ENCODE measurements around the gene KAZN. TPM values are rescaled to one million over a fixed set of nuclear protein-coding genes. Genes with fewer than 3 reads are reported as not detected.

The KAZN gene
- total and polyA plus RNA-seq, 9 donors = 10.1 to 56.4 (median 27.9) TPM

DNA sequence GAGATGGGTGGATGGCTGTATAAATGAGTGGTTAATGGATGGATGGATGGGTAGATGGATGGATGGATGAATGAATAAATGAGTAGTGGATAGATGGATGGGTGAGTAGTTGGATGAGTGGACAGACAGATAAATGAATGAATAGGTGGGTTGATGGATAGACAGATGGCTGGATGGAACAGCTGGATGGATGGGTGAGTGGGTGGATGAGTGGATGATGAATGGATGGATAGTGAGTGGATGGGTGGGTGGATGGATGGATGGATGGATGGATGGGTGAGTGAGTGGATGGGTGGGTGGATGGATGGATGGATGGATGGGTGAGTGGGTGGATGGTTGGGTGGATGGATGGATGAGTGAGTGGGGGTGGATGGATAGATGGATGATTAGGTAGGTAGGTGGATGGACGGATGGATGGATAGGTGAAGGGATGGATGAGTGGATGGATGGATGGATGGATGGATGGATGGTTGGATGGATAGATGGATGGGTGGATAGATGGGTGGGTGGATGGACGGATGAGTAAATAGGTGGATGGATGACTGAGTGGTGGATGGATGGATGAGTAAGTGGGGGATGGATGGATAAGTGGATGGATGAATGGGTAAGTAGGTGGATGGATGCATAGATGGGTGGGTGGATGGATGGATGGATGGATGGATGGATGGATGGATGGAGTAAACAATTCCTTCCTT lies 246.6 kb downstream of the KAZN start:
- Histone ChIP-seq H3K4me3 (no peak overlapping the region), H3K27me3 (no peaks in the 10 kb centered on the region), H3K9me3 (no peaks in the 10 kb centered on the region), H3K36me3 (no peaks in the 10 kb centered on the region), H3K4me1 (ENCODE audit: insufficient read depth) (no peaks in the 10 kb centered on the region), H3K27ac (no peak overlapping the region)
- TF ChIP-seq POLR2A (IDR thresholded peaks at IDR 0.05) (no peak), EP300 (IDR thresholded peaks at IDR 0.05) (no peak)
- TF ChIP-seq, protein P1, sequence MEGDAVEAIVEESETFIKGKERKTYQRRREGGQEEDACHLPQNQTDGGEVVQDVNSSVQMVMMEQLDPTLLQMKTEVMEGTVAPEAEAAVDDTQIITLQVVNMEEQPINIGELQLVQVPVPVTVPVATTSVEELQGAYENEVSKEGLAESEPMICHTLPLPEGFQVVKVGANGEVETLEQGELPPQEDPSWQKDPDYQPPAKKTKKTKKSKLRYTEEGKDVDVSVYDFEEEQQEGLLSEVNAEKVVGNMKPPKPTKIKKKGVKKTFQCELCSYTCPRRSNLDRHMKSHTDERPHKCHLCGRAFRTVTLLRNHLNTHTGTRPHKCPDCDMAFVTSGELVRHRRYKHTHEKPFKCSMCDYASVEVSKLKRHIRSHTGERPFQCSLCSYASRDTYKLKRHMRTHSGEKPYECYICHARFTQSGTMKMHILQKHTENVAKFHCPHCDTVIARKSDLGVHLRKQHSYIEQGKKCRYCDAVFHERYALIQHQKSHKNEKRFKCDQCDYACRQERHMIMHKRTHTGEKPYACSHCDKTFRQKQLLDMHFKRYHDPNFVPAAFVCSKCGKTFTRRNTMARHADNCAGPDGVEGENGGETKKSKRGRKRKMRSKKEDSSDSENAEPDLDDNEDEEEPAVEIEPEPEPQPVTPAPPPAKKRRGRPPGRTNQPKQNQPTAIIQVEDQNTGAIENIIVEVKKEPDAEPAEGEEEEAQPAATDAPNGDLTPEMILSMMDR (IDR thresholded peaks at IDR 0.05) = no peak
- no peak for DNase-seq
- intact Hi-C loops (cut with DNase I) = no loop called here
- WGBS, 3 donors = 90 to 92% (median 91%) methylated on average over 2 of the region's 2 CpGs

DNA sequence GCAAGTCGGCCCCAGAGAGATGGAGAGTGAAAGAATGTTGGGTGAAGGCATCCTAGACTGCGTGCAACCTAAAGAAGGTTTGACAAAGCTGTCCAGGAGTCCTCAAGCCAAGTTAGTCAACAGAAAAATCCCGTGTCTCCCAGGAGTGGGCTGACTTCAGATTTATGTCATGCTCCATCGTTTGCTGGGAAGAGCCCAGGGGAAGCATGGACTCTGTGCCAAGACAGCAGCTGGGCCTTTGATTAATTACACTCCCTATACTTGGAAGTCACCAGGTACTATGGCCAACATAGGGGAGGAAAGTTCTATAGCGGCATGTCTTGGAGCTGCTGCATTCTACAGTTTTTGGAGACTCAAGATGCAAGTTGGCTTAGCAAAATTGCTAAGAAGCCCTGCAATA lies 247.4 kb downstream of the KAZN start:
- Histone ChIP-seq H3K4me3 (no peak overlapping the region), H3K27ac (no peak overlapping the region), H3K36me3 (no peaks in the 10 kb centered on the region), H3K9me3 (no peaks in the 10 kb centered on the region), H3K27me3 (no peaks in the 10 kb centered on the region), H3K4me1 (ENCODE audit: insufficient read depth) (no peaks in the 10 kb centered on the region)
- intact Hi-C loops (cut with DNase I) = no loop called here
- no peak for TF ChIP-seq POLR2A (IDR thresholded peaks at IDR 0.05)
- TF ChIP-seq, protein P1 (IDR thresholded peaks at IDR 0.05) = no peak
- TF ChIP-seq EP300 (IDR thresholded peaks at IDR 0.05) = no peak
- WGBS, 3 donors = 28 to 30% (median 30%) methylated on average over 5 of the region's 5 CpGs
- no peak for DNase-seq

DNA sequence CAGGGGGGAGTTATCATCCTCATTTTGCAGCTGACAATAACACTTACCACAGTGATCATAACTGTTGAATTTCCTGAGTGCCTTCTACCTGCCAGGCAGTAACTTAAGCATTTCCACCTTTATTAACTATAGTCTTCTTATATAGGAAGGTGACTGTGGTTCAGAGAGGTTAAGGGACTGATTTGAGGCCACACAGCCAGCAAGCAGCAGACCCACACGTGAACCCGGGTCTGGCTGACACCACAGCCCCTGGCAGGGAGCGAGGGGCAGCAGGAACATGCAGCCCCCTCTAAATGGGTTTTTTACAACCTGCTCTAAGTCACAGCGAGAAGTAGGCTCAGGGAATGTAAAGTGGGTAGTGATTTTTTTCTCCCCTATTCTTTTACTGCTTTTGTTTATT lies 248.2 kb downstream of the KAZN start:
- DNase-seq = no peak
- no peaks in the 10 kb centered on the region for H3K4me1 ChIP-seq (ENCODE audit: insufficient read depth)
- 46 to 62% (median 54%) methylated on average over 4 of the region's 4 CpGs for WGBS, 3 donors
- intact Hi-C loops (cut with DNase I) = no loop called here
- no peaks in the 10 kb centered on the region for H3K9me3 ChIP-seq
- no peak overlapping the region for H3K27ac ChIP-seq
- no peak overlapping the region for H3K4me3 ChIP-seq
- no peaks in the 10 kb centered on the region for H3K27me3 ChIP-seq
- H3K36me3 ChIP-seq = no peaks in the 10 kb centered on the region
- TF ChIP-seq, protein P1 (IDR thresholded peaks at IDR 0.05) = no peak
- no peak for TF ChIP-seq POLR2A (IDR thresholded peaks at IDR 0.05)

DNA sequence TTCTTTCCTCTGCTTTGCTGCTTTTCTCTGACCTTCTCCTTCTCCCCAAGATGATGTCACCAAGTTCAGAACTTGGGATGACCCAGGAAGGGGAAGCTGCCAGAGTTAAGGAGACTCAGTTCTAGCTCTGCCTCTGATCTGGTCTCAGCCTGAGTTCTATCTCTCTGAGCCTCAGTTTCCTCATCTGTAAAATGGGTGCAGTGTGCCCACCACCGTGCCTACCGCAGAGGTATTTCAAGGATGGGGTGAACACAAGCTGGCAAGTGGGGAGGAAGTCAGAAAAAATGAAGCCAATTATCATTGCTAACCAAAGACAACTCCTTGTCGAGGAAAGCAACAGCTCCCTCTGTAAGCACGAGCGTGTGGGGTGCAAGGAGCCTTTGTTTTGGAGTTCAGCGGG lies 249.7 kb downstream of the KAZN start:
- TF ChIP-seq EP300 (IDR thresholded peaks at IDR 0.05) (no peak), POLR2A (IDR thresholded peaks at IDR 0.05) (no peak)
- TF ChIP-seq, protein P1 (IDR thresholded peaks at IDR 0.05) = no peak
- intact Hi-C loops (cut with DNase I) = no loop called here
- DNase-seq = no peak

More for the DNA sequence above, 249.7 kb downstream of the KAZN start:
- no peak overlapping the region for H3K4me3 ChIP-seq
- no peaks in the 10 kb centered on the region for H3K9me3 ChIP-seq
- H3K27me3 ChIP-seq = no peaks in the 10 kb centered on the region
- no peaks in the 10 kb centered on the region for H3K36me3 ChIP-seq
- no peaks in the 10 kb centered on the region for H3K4me1 ChIP-seq (ENCODE audit: insufficient read depth)
- H3K27ac ChIP-seq = no peak overlapping the region
- WGBS, 3 donors = 86 to 90% (median 89%) methylated on average over 6 of the region's 6 CpGs
